ENCODE results near the gene SPECC1L. TPM values are rescaled to one million over a fixed set of nuclear protein-coding genes. Genes with fewer than 3 reads are reported as not detected.

SPECC1L gene
- total RNA-seq, 4 donors from 2014 or later: 65.2 to 102 (median 69.2) TPM

DNA sequence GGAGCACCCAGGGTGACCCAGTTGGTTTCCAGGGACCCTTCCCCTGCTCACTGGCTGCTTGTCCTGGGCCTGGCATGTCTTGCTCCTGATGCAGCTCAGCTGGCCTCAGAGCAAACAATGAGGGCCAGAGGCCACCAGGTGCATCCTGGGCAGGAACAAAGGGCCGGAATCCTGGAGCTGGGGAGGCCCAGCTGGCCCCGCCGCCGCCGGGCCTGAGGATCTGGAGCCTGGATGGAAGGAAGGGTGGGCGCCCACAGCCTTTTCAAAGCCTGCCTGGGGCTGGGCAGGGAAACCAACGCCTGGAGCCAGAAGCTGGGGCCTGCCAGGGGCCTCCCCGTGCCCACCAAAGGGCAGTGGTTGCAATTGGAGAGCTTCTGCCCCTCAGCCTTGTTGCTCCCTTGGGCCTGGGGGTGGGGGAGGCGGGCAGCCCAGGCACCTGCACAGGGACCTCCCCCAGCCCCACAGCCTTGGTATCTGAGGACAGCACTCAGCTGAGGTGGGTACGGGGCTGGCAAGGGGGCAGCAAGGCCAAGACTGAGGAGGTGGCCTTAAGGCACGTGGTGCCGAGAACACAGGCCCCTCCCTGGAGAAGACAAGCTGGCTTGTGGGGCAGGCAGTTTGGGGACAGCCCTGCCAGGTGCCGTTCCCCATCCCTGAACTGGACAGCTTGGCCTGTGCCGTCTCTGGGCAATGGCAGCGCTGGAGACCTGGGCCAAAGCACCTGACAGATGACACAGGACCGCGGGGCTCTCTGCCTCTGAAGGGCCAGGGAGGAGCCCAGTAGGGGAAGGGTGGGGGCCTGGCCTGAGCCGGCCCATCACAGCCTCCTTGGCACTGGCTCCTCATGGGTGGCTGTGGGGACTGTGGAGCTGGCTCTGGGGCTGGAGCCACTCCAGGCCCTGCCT is 149.7 kb downstream of the SPECC1L start:
- DNase-seq: peak; percentile 31 to 43

GRCh38 chr22:24420977-24421343 is 150.3 kb downstream of the SPECC1L start:
- H3K4me1 ChIP-seq: peaks cover 7 to 33% of the 10 kb centered on the region in 2 donors
- no peak overlapping the region for H3K27ac ChIP-seq

More for the DNA sequence above, 149.7 kb downstream of the SPECC1L start:
- no peak overlapping the region for H3K27ac ChIP-seq
- peaks cover 3 to 13% of the 10 kb centered on the region in 2 donors for H3K36me3 ChIP-seq
- H3K4me3 ChIP-seq (replicated peaks in 1 of 3): no peak overlapping the region
- H3K27me3 ChIP-seq: no peaks in the 10 kb centered on the region
- intact Hi-C loops (cut with DNase I): loop anchor here (5.0 kb wide), 1 partner anchor 102 kb away; no protein-coding TSS in a partner anchor
- peaks cover 7 to 33% of the 10 kb centered on the region in 2 donors for H3K4me1 ChIP-seq
- 13 to 46% methylated on average over 7 to 14 of the region's 18 CpGs for WGBS, 2 donors
- H3K9me3 ChIP-seq: no peaks in the 10 kb centered on the region
- TF ChIP-seq CTCF (IDR thresholded peaks at IDR 0.05) (no peak), POLR2A (IDR thresholded peaks at IDR 0.05) (no peak)

GRCh38 chr22:24421428-24421931 is 150.8 kb downstream of the SPECC1L start:
- intact Hi-C loops (cut with DNase I): loop anchor here (5.0 kb wide), 1 partner anchor 101 kb away; no protein-coding TSS in a partner anchor
- H3K4me1 ChIP-seq: peaks cover 7 to 33% of the 10 kb centered on the region in 2 donors
- no peak for TF ChIP-seq POLR2A (IDR thresholded peaks at IDR 0.05)
- peak in 1 of 6 experiments; percentile 22 for TF ChIP-seq CTCF (IDR thresholded peaks at IDR 0.05)
- peaks cover 0 to 2% of the 10 kb centered on the region in 2 donors for H3K36me3 ChIP-seq
- H3K27ac ChIP-seq: no peak overlapping the region
- H3K4me3 ChIP-seq (replicated peaks in 1 of 3): no peak overlapping the region
- WGBS, 2 donors: 46 to 49% methylated on average over 6 to 8 of the region's 9 CpGs
- DNase-seq: no peak
- no peaks in the 10 kb centered on the region for H3K27me3 ChIP-seq
- no peaks in the 10 kb centered on the region for H3K9me3 ChIP-seq

More at GRCh38 chr22:24420977-24421343, 150.3 kb downstream of the SPECC1L start:
- Histone ChIP-seq H3K4me3 (replicated peaks in 1 of 3) (no peak overlapping the region), H3K9me3 (no peaks in the 10 kb centered on the region), H3K27me3 (no peaks in the 10 kb centered on the region), H3K36me3 (peaks cover under 1 to 7% of the 10 kb centered on the region in 2 donors)
- 49 to 64% methylated on average over 8 to 11 of the region's 11 CpGs for WGBS, 2 donors
- intact Hi-C loops (cut with DNase I): loop anchor here (5.0 kb wide), 1 partner anchor 101 kb away; no protein-coding TSS in a partner anchor
- DNase-seq: no peak
- no peak for TF ChIP-seq CTCF (IDR thresholded peaks at IDR 0.05)
- no peak for TF ChIP-seq POLR2A (IDR thresholded peaks at IDR 0.05)

DNA sequence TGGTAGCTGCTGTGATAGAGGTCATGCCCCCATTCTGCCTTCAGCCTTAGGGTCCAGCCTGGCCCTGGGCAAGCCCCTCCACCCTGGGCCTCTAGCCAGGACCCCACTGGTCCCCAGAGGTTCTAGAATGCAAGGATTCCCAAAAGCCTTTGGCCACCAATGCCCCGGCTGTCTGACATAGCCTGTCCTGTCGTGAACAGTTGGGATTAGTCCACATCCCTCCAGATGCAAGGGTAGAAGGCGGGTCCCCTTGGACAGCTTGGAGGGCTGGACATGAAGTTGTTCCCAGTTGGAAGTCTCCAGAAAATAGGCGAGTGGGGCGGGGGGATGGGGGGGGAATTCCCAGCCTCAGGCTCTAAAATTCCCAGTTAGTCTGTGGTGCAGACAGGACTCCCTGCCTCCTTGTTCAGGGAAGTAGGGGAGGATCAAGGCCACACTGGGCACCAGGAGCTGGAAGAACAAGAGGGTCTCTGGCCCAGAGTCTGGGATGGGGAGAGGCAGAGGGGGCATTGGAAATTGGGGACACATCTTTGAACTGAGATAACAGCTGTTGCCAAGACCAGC is 151.6 kb downstream of the SPECC1L start:
- 69 to 82% methylated on average over 5 of the region's 5 CpGs for WGBS, 2 donors
- intact Hi-C loops (cut with DNase I): loop anchor here (2.0 to 5.0 kb wide), 2 partner anchors 81 to 100 kb away; no protein-coding TSS in a partner anchor
- no peak for TF ChIP-seq POLR2A (IDR thresholded peaks at IDR 0.05)
- no peak for TF ChIP-seq CTCF (IDR thresholded peaks at IDR 0.05)

More for the DNA sequence above, 151.6 kb downstream of the SPECC1L start:
- Histone ChIP-seq H3K36me3 (no peaks in the 10 kb centered on the region), H3K4me3 (replicated peaks in 1 of 3) (no peak overlapping the region), H3K27me3 (no peaks in the 10 kb centered on the region), H3K27ac (no peak overlapping the region), H3K4me1 (peaks cover 7 to 33% of the 10 kb centered on the region in 2 donors), H3K9me3 (no peaks in the 10 kb centered on the region)
- no peak for DNase-seq
